ENCODE results near the gene DPH6.

DNA sequence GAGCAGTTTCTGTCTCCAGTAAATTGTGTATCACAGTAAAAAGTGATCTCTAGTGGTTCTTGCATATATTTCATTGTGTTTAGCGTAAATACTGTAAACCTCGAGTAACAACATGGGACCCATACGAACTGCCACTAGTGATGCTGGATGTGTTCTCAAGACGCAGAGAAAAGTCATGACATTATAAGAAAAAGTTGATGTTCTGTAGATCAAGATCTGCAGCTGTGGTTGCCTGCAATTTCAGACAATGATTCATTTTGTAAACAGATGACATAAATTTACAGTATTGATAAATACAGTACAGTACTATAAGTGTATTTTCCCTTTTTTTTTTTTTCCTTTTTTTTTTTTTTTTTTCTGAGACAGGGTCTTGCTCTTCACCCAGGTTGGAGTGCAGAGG, 100.1 kb downstream of the DPH6 start:
- TF ChIP-seq, protein P1, sequence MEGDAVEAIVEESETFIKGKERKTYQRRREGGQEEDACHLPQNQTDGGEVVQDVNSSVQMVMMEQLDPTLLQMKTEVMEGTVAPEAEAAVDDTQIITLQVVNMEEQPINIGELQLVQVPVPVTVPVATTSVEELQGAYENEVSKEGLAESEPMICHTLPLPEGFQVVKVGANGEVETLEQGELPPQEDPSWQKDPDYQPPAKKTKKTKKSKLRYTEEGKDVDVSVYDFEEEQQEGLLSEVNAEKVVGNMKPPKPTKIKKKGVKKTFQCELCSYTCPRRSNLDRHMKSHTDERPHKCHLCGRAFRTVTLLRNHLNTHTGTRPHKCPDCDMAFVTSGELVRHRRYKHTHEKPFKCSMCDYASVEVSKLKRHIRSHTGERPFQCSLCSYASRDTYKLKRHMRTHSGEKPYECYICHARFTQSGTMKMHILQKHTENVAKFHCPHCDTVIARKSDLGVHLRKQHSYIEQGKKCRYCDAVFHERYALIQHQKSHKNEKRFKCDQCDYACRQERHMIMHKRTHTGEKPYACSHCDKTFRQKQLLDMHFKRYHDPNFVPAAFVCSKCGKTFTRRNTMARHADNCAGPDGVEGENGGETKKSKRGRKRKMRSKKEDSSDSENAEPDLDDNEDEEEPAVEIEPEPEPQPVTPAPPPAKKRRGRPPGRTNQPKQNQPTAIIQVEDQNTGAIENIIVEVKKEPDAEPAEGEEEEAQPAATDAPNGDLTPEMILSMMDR (IDR thresholded peaks at IDR 0.05), result no peak
- no peak for TF ChIP-seq POLR2AphosphoS5 (IDR thresholded peaks at IDR 0.05)
- TF ChIP-seq POLR2A (IDR thresholded peaks at IDR 0.05), result no peak
